ENCODE measurements around the gene C2orf42.
A peak's percentile ranks its signal among the peaks of the same experiment; 100 is the strongest.
"Not testable (repeated sequence)": the region's sequence is repeated elsewhere in the genome, so short reads cannot be mapped to it uniquely, and the experiment has no call there.

C2orf42 gene

DNA sequence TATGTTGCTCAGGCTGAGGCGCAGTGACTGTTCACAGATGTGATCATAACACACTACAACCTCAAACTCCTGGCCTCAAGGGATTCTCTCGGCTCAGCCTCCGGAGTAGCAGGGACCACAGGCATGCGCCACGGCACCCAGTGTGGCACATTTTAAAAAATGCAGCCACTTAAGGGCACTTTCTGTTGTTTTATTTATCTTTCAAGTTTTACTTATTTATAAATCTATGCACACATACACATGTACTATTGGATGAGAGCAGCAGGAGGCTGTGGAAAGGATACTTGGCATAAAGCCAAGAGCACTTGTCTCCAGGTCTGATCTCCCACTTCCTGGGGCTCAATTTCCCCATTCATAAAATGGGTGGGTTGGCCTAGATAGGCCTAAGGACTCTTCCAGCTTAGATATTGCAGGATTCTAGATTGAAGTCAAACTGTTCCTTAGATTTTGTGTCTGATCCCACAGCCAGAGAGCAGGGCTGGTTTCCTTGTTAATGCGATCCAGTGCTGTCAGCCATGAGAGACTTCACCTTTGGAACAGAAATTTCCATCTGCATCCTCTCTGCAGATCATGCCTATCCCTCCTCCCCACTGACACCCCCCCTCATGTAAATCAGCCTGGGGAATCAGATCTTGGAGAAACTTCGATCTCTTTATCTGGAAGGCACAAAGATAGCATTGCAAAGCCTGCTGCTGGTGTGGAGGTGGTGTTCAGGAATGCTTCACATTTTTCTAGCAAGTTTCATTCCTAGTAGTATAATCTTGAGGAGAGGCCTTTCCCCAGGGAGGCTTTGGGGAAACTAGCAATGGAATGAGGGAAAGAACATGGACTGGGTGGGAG is 78.8 kb downstream of the C2orf42 start:
- no peak overlapping the region for H3K9ac ChIP-seq (ENCODE audit: low read depth, low read length, poor library complexity, severe bottlenecking)
- no peaks in the 10 kb centered on the region for H3K79me2 ChIP-seq (ENCODE audit: insufficient read depth, low read length)
- no peaks in the 10 kb centered on the region; the same call in 1 of the 2 replicates for H3F3A ChIP-seq (ENCODE audit: low read depth)
- H3K9me3 ChIP-seq (ENCODE audit: insufficient read depth, low read depth, low read length) = no peaks in the 10 kb centered on the region
- H3K9me2 ChIP-seq (replicated peaks; ENCODE audit: low read depth, low read length) = no peaks in the 10 kb centered on the region
- TF ChIP-seq, protein P1, sequence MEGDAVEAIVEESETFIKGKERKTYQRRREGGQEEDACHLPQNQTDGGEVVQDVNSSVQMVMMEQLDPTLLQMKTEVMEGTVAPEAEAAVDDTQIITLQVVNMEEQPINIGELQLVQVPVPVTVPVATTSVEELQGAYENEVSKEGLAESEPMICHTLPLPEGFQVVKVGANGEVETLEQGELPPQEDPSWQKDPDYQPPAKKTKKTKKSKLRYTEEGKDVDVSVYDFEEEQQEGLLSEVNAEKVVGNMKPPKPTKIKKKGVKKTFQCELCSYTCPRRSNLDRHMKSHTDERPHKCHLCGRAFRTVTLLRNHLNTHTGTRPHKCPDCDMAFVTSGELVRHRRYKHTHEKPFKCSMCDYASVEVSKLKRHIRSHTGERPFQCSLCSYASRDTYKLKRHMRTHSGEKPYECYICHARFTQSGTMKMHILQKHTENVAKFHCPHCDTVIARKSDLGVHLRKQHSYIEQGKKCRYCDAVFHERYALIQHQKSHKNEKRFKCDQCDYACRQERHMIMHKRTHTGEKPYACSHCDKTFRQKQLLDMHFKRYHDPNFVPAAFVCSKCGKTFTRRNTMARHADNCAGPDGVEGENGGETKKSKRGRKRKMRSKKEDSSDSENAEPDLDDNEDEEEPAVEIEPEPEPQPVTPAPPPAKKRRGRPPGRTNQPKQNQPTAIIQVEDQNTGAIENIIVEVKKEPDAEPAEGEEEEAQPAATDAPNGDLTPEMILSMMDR (conservative IDR thresholded peaks at IDR 0.05; ENCODE audit: low read length) = no peak
- TF ChIP-seq EZH2phosphoT487 (IDR thresholded peaks at IDR 0.05; ENCODE audit: borderline replicate concordance) = no peak
- peaks cover 7% of the 10 kb centered on the region for H3K4me1 ChIP-seq (ENCODE audit: insufficient read depth, low read length, poor library complexity, severe bottlenecking)
- no peak overlapping the region for H3K4me2 ChIP-seq (ENCODE audit: low read depth, low read length, poor library complexity, severe bottlenecking)
- no peaks in the 10 kb centered on the region for H3K27me3 ChIP-seq (ENCODE audit: insufficient read depth, low read length, poor library complexity, severe bottlenecking)
- no peak overlapping the region for H3K4me3 ChIP-seq (ENCODE audit: low read length, poor library complexity, severe bottlenecking)
- no peak overlapping the region; the same call in 1 of the 2 replicates for H2AFZ ChIP-seq (ENCODE audit: low read length)
- H3K36me3 ChIP-seq (ENCODE audit: insufficient read depth, low read length) = no peaks in the 10 kb centered on the region
- H4K20me1 ChIP-seq (ENCODE audit: insufficient read depth, low read length, poor library complexity, severe bottlenecking) = no peaks in the 10 kb centered on the region

DNA sequence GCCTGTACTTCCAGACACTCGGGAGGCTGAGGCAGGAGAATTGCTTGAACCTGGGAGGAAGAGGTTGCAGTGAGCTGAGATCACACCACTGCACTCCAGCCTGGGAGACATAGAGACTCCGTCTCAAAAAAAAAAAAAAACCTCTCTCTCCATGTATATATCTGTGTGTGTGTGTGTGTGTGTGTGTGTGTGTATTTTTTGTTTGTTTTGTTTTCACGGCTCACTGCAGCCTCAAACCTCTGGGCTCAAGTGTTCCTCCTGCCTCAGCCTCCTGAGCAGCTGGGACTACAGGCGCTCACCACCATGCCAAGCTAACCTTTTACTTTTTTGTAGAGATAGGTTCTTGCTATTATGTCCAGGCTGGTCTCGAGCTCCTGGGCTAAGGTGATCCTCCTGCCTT is 80.4 kb downstream of the C2orf42 start:
- not testable (repeated sequence) for H3K4me2 ChIP-seq (ENCODE audit: low read depth, low read length, poor library complexity, severe bottlenecking); H3K9ac ChIP-seq (ENCODE audit: low read depth, low read length, poor library complexity, severe bottlenecking); H3F3A ChIP-seq (ENCODE audit: low read depth); H2AFZ ChIP-seq (ENCODE audit: low read length); H3K9me2 ChIP-seq (replicated peaks; ENCODE audit: low read depth, low read length); H3K4me3 ChIP-seq (ENCODE audit: low read length, poor library complexity, severe bottlenecking); H3K4me1 ChIP-seq (ENCODE audit: insufficient read depth, low read length, poor library complexity, severe bottlenecking); H3K9me3 ChIP-seq (ENCODE audit: insufficient read depth, low read depth, low read length); H3K36me3 ChIP-seq (ENCODE audit: insufficient read depth, low read length); H3K27me3 ChIP-seq (ENCODE audit: insufficient read depth, low read length, poor library complexity, severe bottlenecking); H3K79me2 ChIP-seq (ENCODE audit: insufficient read depth, low read length); H4K20me1 ChIP-seq (ENCODE audit: insufficient read depth, low read length, poor library complexity, severe bottlenecking)

DNA sequence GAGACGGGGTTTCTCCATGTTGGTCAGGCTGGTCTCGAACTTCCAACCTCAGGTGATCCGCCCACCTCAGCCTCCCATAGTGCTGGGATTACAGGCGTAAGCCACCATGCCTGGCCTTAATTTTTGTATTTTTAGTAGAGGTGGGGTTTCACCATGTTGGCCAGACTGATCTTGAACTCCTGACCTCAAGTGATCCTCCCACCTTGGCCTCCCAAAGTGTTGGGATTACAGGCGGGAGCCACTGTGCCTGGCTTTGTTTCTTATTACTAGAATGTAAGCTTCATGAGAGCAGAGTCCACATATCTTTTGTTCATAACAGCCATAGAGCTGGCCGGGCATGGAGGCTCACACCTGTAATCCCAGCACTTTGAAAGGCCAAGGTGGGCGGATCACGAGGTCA is 84.7 kb downstream of the C2orf42 start:
- not testable (repeated sequence) for H3K27me3 ChIP-seq (ENCODE audit: insufficient read depth, low read length, poor library complexity, severe bottlenecking); H3K36me3 ChIP-seq (ENCODE audit: insufficient read depth, low read length); H3K4me3 ChIP-seq (ENCODE audit: low read length, poor library complexity, severe bottlenecking); H3K9me3 ChIP-seq (ENCODE audit: insufficient read depth, low read depth, low read length); H3K79me2 ChIP-seq (ENCODE audit: insufficient read depth, low read length); H3K9me2 ChIP-seq (replicated peaks; ENCODE audit: low read depth, low read length); H3F3A ChIP-seq (ENCODE audit: low read depth); H3K4me2 ChIP-seq (ENCODE audit: low read depth, low read length, poor library complexity, severe bottlenecking); H3K9ac ChIP-seq (ENCODE audit: low read depth, low read length, poor library complexity, severe bottlenecking); H4K20me1 ChIP-seq (ENCODE audit: insufficient read depth, low read length, poor library complexity, severe bottlenecking); H2AFZ ChIP-seq (ENCODE audit: low read length)
- H3K4me1 ChIP-seq (ENCODE audit: insufficient read depth, low read length, poor library complexity, severe bottlenecking) = peaks cover 25% of the 10 kb centered on the region

DNA sequence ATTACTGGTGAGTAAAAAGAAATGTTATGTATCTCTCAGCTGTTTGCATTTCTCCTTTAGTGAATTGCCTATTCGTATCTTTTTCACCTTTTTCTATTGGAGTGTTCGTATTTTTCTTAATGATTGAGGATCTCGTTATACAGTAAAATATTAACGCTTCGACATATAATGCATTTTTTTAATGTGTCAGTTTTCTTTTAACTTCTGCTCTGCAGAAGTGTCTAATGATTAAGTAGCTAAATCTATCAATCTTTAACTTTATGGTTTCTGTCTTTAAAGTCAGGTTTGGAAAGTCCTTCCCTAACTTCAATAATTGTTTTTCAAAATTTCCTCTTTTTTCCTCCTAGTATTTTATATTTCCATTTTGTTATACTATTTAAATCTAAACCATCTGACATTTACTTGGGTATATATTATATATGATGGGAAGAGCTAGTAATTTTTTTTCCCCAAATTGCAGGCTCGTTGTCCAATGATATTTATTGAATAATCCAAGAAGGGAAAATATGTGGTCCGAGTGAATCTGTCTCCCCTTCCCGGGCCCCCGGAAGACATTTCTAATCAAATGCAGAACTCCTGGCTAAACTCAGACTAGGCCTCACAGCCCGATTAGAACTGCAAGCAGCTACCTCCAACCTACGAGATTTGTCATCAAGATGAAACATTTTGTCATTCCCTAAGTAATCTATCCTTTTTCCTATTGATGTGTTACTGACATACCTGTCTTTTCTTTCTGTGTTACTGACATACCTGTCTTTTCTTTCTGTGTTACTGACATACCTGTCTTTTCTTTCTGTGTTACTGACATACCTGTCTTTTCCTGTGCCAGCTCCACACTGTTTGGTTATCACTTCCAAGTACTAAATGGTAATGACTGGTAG is 86.3 kb downstream of the C2orf42 start:
- Histone ChIP-seq H3K27me3 (ENCODE audit: insufficient read depth, low read length, poor library complexity, severe bottlenecking) (no peaks in the 10 kb centered on the region), H2AFZ (ENCODE audit: low read length) (peak overlapping the region; percentile 57), H3K9ac (ENCODE audit: low read depth, low read length, poor library complexity, severe bottlenecking) (peak overlapping the region; percentile 62), H3K4me3 (ENCODE audit: low read length, poor library complexity, severe bottlenecking) (peak overlapping the region; percentile 41), H3K36me3 (ENCODE audit: insufficient read depth, low read length) (no peaks in the 10 kb centered on the region), H3K4me2 (ENCODE audit: low read depth, low read length, poor library complexity, severe bottlenecking) (peak overlapping the region; percentile 62), H3K9me2 (replicated peaks; ENCODE audit: low read depth, low read length) (no peaks in the 10 kb centered on the region), H4K20me1 (ENCODE audit: insufficient read depth, low read length, poor library complexity, severe bottlenecking) (no peaks in the 10 kb centered on the region), H3F3A (ENCODE audit: low read depth) (no peaks in the 10 kb centered on the region), H3K9me3 (ENCODE audit: insufficient read depth, low read depth, low read length) (no peaks in the 10 kb centered on the region), H3K79me2 (ENCODE audit: insufficient read depth, low read length) (no peaks in the 10 kb centered on the region), H3K4me1 (ENCODE audit: insufficient read depth, low read length, poor library complexity, severe bottlenecking) (peaks cover 25% of the 10 kb centered on the region)
- TF ChIP-seq EZH2phosphoT487 (IDR thresholded peaks at IDR 0.05; ENCODE audit: borderline replicate concordance) = no peak
- TF ChIP-seq, protein P1 (conservative IDR thresholded peaks at IDR 0.05; ENCODE audit: low read length) = no peak

Data from Loucy (cell line).